SJSA1 (cell line): ENCODE results near the gene TULP4. TPM values are rescaled to one million over a fixed set of nuclear protein-coding genes. Genes with fewer than 3 reads are reported as not detected.

Experiments used
- DNase-seq, 2 experiments: peaks; one replicate each; pipeline ENCODE4 v3.0.0-alpha.2; 2015 to 2020; ENCODE audit warnings: low spot score in 2 of 2, low read depth in 1 of 2
- H3K27ac ChIP-seq: fragments of 250-450 bp; sonication (Bioruptor Pico); 2 replicates; pipeline ENCODE4 v1.5.1; 2020; ENCODE audit warnings: mild to moderate bottlenecking, moderate library complexity
- H3K27me3 ChIP-seq: fragments of 250-450 bp; sonication (Bioruptor Pico); replicated peaks from 2 replicates; pipeline ENCODE4 v1.5.1; 2020; ENCODE audit warnings: mild to moderate bottlenecking, moderate library complexity
- H3K36me3 ChIP-seq: fragments of 250-450 bp; sonication (Bioruptor Pico); 2 replicates; pipeline ENCODE4 v1.5.1; 2020; ENCODE audit warnings: mild to moderate bottlenecking
- H3K4me1 ChIP-seq: fragments of 250-450 bp; sonication (Bioruptor Pico); replicated peaks from 2 replicates; pipeline ENCODE4 v1.6.1; 2021; ENCODE audit warnings: mild to moderate bottlenecking
- H3K4me3 ChIP-seq: fragments of 250-450 bp; sonication (Bioruptor Pico); 2 replicates; pipeline ENCODE4 v1.5.1; 2020; ENCODE audit warnings: mild to moderate bottlenecking
- H3K9me3 ChIP-seq: fragments of 250-450 bp; sonication (Bioruptor Pico); replicated peaks from 2 replicates; pipeline ENCODE4 v1.5.1; 2020; ENCODE audit warnings: mild to moderate bottlenecking
- total RNA-seq: library from RNA; depleted of rRNA; stranded (reverse); fragments of >200 nt; shearing (Covaris generic); gene quantifications from 2 replicates; pipeline ENCODE4 v1.2.3, GENCODE V29; 2014

TULP4 gene
- total RNA-seq, 1 experiment from 2014 or later: 70.1 TPM

GRCh38 chr6:158531970-158532369 is 219.7 kb downstream of the TULP4 start:
- H3K27ac ChIP-seq: no peak overlapping the region
- H3K9me3 ChIP-seq: peaks cover 11% of the 10 kb centered on the region; the same call in 1 of the 2 replicates
- H3K4me1 ChIP-seq: peaks cover 10% of the 10 kb centered on the region
- peaks cover 17% of the 10 kb centered on the region for H3K27me3 ChIP-seq
- H3K4me3 ChIP-seq: no peak overlapping the region
- DNase-seq: peak in 1 of 2 experiments; percentile 12
- H3K36me3 ChIP-seq: no peaks in the 10 kb centered on the region

GRCh38 chr6:158536084-158536890 is 224.0 kb downstream of the TULP4 start:
- Histone ChIP-seq H3K27ac (no peak overlapping the region), H3K4me3 (peak overlapping the region; percentile 31), H3K27me3 (peaks cover 46% of the 10 kb centered on the region), H3K9me3 (peaks cover 4% of the 10 kb centered on the region; the same call in 1 of the 2 replicates), H3K4me1 (peaks cover 15% of the 10 kb centered on the region), H3K36me3 (no peaks in the 10 kb centered on the region)
- peak; percentile 55 to 64 for DNase-seq

GRCh38 chr6:158536891-158537798 is 224.9 kb downstream of the TULP4 start:
- no peak overlapping the region for H3K27ac ChIP-seq
- H3K4me1 ChIP-seq: peaks cover 15% of the 10 kb centered on the region
- DNase-seq: peak in 1 of 2 experiments; percentile 40

GRCh38 chr6:158538741-158539140 is 226.5 kb downstream of the TULP4 start:
- no peak for DNase-seq
- H3K4me1 ChIP-seq: peaks cover 15% of the 10 kb centered on the region
- H3K4me3 ChIP-seq: no peak overlapping the region
- H3K27ac ChIP-seq: no peak overlapping the region
- peaks cover 46% of the 10 kb centered on the region for H3K27me3 ChIP-seq
- no peaks in the 10 kb centered on the region for H3K36me3 ChIP-seq
- peaks cover 4% of the 10 kb centered on the region; the same call in 1 of the 2 replicates for H3K9me3 ChIP-seq

More at GRCh38 chr6:158536891-158537798, 224.9 kb downstream of the TULP4 start:
- H3K27me3 ChIP-seq: peaks cover 46% of the 10 kb centered on the region
- H3K4me3 ChIP-seq: peak overlapping the region; percentile 31
- H3K9me3 ChIP-seq: peaks cover 4% of the 10 kb centered on the region; the same call in 1 of the 2 replicates
- no peaks in the 10 kb centered on the region for H3K36me3 ChIP-seq

- Histone ChIP-seq H3K27me3 (peaks cover 46% of the 10 kb centered on the region), H3K27ac (no peak overlapping the region), H3K36me3 (no peaks in the 10 kb centered on the region), H3K9me3 (peaks cover 4% of the 10 kb centered on the region; the same call in 1 of the 2 replicates), H3K4me3 (no peak overlapping the region), H3K4me1 (peaks cover 15% of the 10 kb centered on the region)
- DNase-seq: peak in 1 of 2 experiments; percentile 24
Observed at GRCh38 chr6:158539413-158539812, 227.1 kb downstream of the TULP4 start.

- no peak overlapping the region for H3K27ac ChIP-seq
- peaks cover 15% of the 10 kb centered on the region for H3K4me1 ChIP-seq
- DNase-seq: no peak
- peaks cover 43% of the 10 kb centered on the region for H3K27me3 ChIP-seq
- peaks cover 4% of the 10 kb centered on the region; the same call in 1 of the 2 replicates for H3K9me3 ChIP-seq
- H3K4me3 ChIP-seq: no peak overlapping the region
- H3K36me3 ChIP-seq: no peaks in the 10 kb centered on the region
Observed at GRCh38 chr6:158539881-158540280, 227.6 kb downstream of the TULP4 start.

GRCh38 chr6:158543606-158544185 is 231.4 kb downstream of the TULP4 start:
- H3K27ac ChIP-seq: no peak overlapping the region
- no peaks in the 10 kb centered on the region for H3K4me1 ChIP-seq
- no peaks in the 10 kb centered on the region for H3K36me3 ChIP-seq
- H3K27me3 ChIP-seq: peaks cover 15% of the 10 kb centered on the region
- DNase-seq: peak in 1 of 2 experiments; percentile 25
- H3K4me3 ChIP-seq: no peak overlapping the region
- H3K9me3 ChIP-seq: no peaks in the 10 kb centered on the region

GRCh38 chr6:158544428-158544827 is 232.2 kb downstream of the TULP4 start:
- H3K4me3 ChIP-seq: no peak overlapping the region
- H3K36me3 ChIP-seq: no peaks in the 10 kb centered on the region
- peaks cover 10% of the 10 kb centered on the region; the same call in 1 of the 2 replicates for H3K27me3 ChIP-seq
- H3K9me3 ChIP-seq: no peaks in the 10 kb centered on the region
- peak in 1 of 2 experiments; percentile 35 for DNase-seq
- H3K4me1 ChIP-seq: no peaks in the 10 kb centered on the region
- no peak overlapping the region for H3K27ac ChIP-seq

GRCh38 chr6:158545043-158545966 is 233.0 kb downstream of the TULP4 start:
- Histone ChIP-seq H3K4me1 (no peaks in the 10 kb centered on the region), H3K27me3 (peaks cover 1% of the 10 kb centered on the region; the same call in 1 of the 2 replicates), H3K4me3 (no peak overlapping the region), H3K36me3 (no peaks in the 10 kb centered on the region), H3K27ac (no peak overlapping the region), H3K9me3 (no peaks in the 10 kb centered on the region)
- peak in 1 of 2 experiments; percentile 40 for DNase-seq

- Histone ChIP-seq H3K36me3 (no peaks in the 10 kb centered on the region), H3K4me3 (no peak overlapping the region), H3K27ac (no peak overlapping the region), H3K9me3 (no peaks in the 10 kb centered on the region), H3K27me3 (no peaks in the 10 kb centered on the region; the same call in 1 of the 2 replicates), H3K4me1 (no peaks in the 10 kb centered on the region)
- peak in 1 of 2 experiments; percentile 31 for DNase-seq
Observed at GRCh38 chr6:158548418-158549161, 236.3 kb downstream of the TULP4 start.

GRCh38 chr6:158552055-158552795 is 240.0 kb downstream of the TULP4 start:
- no peak overlapping the region for H3K27ac ChIP-seq
- no peak overlapping the region for H3K4me3 ChIP-seq
- H3K4me1 ChIP-seq: no peaks in the 10 kb centered on the region
- H3K9me3 ChIP-seq: no peaks in the 10 kb centered on the region
- H3K36me3 ChIP-seq: no peaks in the 10 kb centered on the region
- no peak for DNase-seq
- H3K27me3 ChIP-seq: no peaks in the 10 kb centered on the region; the same call in 1 of the 2 replicates
